NCI-H1105 treated with DMSO at 0.1 percent for 48 hours (cell line): ENCODE results near the gene RAPGEF4.
"Not testable (repeated sequence)": the region's sequence is repeated elsewhere in the genome, so short reads cannot be mapped to it uniquely, and the experiment has no call there.

ENCODE experiments used
- DNase-seq: peaks from one replicate; lab custom pipeline; 2025; lab: John Stamatoyannopoulos, UW

RAPGEF4 gene

GRCh38 chr2:173033084-173033483 is 297.4 kb downstream of the RAPGEF4 start:
- no peak for DNase-seq

GRCh38 chr2:173034143-173034542 is 298.5 kb downstream of the RAPGEF4 start:
- DNase-seq: no peak

- DNase-seq: no peak
Observed at GRCh38 chr2:173037245-173038120, 301.8 kb downstream of the RAPGEF4 start.

DNA sequence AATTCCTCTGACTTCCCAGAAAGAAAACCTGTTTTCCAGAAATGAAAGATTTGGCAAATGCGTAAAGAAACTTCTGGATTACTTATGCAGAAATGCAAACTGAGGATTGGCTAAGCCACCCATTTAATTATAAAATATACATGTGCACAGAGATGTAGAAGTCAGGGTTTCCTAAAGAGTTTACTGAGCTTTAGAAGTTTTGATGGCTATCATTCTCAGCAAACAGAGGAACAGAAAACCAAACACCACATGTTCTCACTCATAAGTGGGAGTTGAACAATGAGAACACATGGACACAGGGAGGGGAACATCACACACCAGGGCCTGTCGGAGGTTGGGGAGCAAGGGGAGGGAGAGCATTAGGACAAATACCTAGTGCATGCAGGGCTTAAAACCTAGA is 302.6 kb downstream of the RAPGEF4 start:
- not testable (repeated sequence) for DNase-seq

DNA sequence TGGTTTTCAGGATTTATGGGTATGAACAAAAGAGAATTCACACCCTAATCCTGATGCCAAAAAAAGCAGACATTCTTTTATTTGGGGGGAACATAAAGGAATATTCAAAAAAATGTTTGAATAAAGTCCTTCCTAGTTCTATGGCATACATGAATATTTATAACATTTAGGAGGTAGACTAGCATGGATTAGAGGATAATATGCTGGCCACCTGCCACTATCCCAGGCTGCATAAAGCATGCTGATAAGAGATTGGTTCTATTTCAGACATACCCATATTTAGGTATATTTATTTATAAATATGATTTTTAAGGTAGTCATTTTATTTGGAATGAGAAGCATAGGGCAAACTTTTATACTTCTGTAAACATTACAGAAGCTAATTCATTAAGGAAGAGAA is 305.1 kb downstream of the RAPGEF4 start:
- no peak for DNase-seq

GRCh38 chr2:173043476-173043875 is 307.8 kb downstream of the RAPGEF4 start:
- DNase-seq: no peak

DNA sequence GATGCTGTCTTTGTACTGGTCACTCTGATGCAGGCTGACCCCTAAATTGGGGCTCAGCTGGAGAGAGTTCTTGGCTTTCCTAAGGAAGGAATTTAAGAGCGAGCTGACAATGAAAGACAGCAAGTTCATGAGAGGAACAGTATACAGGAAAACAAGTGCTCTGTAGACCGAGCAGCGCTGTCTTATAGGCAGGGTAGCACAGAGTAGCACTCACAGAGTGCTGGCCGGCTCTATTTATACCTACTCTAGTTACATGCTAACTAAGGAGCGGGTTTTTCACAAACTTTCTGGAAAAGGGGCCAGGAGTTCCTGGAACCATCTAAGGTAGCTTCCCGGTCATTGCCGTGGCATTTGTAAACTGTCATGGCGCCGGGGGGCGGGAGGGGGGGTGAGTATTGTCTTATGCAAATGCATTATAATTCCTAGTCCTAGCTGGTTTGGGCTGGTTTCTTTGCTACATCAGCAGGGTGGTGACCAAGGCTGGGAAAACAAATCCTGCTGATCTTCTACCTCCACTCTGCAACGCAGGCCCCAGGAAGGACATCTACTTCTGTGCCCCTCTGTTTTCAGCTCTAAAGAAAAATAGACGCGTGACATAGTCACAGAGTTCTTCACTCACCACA is 308.4 kb downstream of the RAPGEF4 start:
- no peak for DNase-seq

DNA sequence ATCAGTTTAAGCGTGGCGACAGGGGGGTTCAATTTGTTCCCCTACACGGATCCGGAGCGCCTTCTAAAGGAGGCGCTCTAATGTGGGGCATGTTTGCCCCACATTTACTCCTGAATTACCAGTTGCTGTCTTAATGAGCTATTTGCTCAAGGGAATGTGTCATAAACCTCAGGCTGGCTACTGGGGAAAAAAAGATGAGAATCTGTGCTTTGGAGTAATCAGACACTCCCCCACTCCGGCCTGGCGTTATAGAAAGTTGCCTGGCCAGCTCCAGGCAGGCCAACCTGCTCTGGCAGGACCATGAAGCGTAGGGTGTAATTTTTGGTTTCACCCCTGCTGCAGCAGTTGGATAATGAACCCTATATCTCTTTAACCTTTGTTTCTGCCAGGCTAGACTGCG is 309.0 kb downstream of the RAPGEF4 start:
- no peak for DNase-seq

- no peak for DNase-seq
Observed at GRCh38 chr2:173045181-173045580, 309.5 kb downstream of the RAPGEF4 start.

- DNase-seq: no peak
Observed at GRCh38 chr2:173048522-173048896, 312.9 kb downstream of the RAPGEF4 start.

DNA sequence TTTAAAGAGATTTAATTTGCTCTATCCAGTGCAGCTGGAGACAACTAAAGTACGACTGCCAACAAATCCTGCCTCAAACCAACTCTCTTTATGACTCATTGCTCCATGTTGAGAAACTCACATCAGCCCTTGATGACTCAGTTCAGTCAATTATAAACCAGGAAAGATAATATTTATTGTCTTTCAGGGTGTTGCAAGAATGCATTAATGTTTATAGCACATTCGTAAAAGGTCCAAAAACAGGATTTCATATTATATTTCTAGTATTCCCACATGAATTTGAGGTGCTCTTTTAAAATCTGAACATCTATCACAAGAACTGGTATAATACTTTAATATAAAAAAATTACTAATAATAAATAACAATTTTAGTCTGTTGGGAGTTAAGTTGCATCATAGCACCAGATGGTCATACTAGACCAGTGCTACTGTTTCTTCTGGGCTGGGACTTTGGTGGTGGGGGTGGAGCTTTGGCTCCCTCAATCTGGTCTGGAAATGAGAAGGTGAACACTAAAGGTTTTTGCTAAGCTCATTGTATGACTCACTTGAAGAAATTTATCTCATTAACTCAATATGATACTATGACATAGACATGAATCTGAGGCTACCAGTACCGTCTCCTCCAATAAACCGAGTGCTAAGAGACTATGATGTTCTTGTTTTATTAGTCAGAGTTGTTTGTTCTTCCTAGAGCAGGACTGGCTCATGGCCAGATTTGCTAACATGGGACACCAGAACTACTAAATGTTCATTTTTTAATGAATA is 313.4 kb downstream of the RAPGEF4 start:
- no peak for DNase-seq

- no peak for DNase-seq
Observed at GRCh38 chr2:173049831-173050230, 314.2 kb downstream of the RAPGEF4 start.

- no peak for DNase-seq
Observed at GRCh38 chr2:173050684-173051083, 315.0 kb downstream of the RAPGEF4 start.

- DNase-seq: no peak
Observed at GRCh38 chr2:173051463-173052215, 316.0 kb downstream of the RAPGEF4 start.

- DNase-seq: no peak
Observed at GRCh38 chr2:173053043-173053699, 317.5 kb downstream of the RAPGEF4 start.

- DNase-seq: no peak
Observed at GRCh38 chr2:173054466-173054865, 318.8 kb downstream of the RAPGEF4 start.

DNA sequence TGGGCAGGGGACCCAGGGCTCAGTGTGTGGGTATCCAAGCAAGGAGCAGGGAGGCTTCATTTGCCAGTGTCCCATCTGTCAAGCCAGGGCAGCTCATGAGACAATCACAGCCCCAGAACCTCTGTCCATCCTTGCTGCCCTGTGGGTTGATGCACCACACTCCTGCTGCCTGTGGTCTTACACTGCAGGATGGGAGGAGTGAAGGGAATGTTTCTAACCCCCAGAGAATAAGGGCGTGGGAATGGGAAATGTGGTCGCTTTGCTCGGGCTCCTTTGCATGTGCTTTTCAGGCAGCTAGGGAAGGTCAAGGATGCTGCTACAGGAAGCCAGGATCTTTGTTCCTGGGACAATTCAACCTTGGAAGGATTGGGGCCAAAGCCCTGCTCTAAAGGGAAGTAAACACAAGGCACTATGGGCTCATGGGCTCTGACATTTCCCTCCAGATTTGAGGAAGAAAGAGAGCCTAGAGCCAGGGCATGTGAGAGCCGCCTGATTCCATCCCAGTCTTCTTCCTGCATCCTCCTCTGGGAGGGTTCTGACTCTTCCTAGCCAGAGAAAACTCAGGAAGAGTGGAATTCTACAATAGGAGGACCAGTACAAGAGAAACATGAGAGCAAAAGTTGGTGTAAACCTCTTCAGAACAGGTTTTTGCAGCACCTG is 321.2 kb downstream of the RAPGEF4 start:
- DNase-seq: no peak

DNA sequence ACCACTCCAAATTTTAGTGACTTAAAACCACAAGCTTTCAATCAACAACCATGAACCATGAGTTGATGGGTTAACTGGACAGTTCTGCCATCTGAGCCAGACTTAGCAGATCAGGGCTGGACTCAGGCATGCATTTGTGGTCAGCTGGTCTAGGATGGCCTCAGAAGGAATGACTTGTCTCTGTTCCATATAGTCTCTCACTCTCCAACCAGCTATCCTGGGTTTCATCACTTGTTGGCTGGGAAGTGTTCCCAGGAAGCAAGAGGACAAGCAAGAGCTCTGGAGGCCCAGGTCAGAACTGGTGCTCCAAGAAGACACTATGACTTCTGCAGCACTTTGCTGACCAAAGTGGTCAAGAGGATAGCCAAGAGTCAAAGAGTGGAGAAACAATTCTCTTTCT is 322.5 kb downstream of the RAPGEF4 start:
- DNase-seq: no peak

- no peak for DNase-seq
Observed at GRCh38 chr2:173058673-173059072, 323.0 kb downstream of the RAPGEF4 start.

DNA sequence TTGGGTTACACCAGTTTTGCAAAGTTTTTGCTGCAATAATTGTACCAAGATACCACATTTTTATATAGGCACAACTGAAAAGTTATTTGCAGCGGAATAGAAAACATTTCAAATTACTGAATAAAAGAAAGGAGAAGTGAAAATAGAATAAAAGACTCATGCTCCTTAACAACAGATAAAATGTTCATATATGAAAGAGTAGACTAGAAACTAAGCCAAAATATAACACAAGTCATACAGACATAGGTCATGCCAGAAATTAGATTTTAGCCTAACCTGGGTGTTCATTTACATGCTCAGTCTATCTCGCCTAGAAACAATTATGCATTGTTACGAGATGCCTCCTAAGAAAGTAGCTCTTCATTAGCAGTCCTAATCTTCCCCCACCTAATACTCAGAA is 323.6 kb downstream of the RAPGEF4 start:
- no peak for DNase-seq

- DNase-seq: no peak
Observed at GRCh38 chr2:173059971-173060461, 324.4 kb downstream of the RAPGEF4 start.
